Prostate gland (tissue), 2 donors: ENCODE data around the gene ARL15.

Experiments
- CTCF ChIP-seq, 4 experiments: fragments of 200-600 bp in 2 of 4; fragments of 450-650 bp in 2 of 4; sonication (generic) in 2 of 4; IDR thresholded peaks; 1 replicate in 3 of 4; 2 replicates in 1 of 4; pipeline ENCODE4 v1.5.1; 2016 to 2019; ENCODE audit warnings: antibody characterized with exemption in 4 of 4, mild to moderate bottlenecking in 2 of 4, moderate library complexity in 2 of 4
- POLR2A ChIP-seq: fragments of 450-650 bp; IDR thresholded peaks from one replicate; pipeline ENCODE4 v1.6.1; 2016; ENCODE audit warnings: antibody characterized with exemption, mild to moderate bottlenecking
- POLR2AphosphoS5 ChIP-seq: sonication (generic); formaldehyde crosslinking; IDR thresholded peaks from one replicate; pipeline ENCODE4 v1.6.1; 2017; ENCODE audit warnings: antibody characterized with exemption

GRCh38 chr5:54263447-54263846 lies 46.9 kb downstream of the ARL15 start:
- TF ChIP-seq CTCF (IDR thresholded peaks at IDR 0.05) (no peak), POLR2A (no peak), POLR2AphosphoS5 (no peak)
